ENCODE results near the gene CAMK2B.
A peak's percentile ranks its signal among the peaks of the same experiment; 100 is the strongest.

Gene CAMK2B

DNA sequence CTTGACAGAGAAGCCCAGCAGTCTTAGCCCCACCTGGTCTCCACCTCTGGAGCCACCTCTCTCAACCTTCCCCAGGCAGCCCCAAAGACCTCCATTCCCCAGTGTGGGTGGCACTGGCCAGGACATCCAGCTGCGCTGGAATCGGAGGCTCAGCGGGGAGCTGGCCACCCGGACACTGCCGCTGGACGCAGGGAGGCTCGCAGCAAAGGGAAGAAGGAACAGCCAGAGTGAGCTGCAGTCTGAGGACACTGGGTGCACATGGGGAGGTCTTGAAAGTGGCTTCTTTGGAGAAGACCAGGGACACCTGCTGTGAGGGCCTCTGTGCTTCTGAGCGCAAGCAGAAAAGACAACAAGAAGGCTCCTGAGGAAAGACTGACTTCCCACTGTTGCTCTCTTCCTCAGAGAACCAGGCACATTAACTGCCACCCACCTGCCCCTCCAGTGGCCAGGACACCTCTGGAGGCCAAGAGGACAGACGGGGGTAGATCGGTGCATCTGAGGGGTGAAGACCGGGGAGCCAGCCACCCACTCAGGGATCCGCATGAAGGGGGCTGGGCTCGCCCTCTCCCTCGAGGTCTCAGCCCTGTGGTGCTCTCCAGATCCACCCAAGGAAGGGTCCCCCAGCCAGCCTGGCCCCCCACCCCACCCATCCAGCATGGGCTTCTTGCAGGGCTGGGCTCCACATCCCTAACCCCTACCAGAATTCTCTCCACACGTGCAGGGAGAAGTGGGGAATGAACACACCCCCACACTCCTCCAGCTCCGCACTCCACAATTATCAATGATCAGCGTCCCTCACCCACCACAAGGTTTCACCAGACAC, 1.8 kb downstream of the CAMK2B start:
- H3K27ac ChIP-seq, result peak overlapping the region; percentile 10; the same call in 1 of the 2 replicates
- TF ChIP-seq, protein P1, sequence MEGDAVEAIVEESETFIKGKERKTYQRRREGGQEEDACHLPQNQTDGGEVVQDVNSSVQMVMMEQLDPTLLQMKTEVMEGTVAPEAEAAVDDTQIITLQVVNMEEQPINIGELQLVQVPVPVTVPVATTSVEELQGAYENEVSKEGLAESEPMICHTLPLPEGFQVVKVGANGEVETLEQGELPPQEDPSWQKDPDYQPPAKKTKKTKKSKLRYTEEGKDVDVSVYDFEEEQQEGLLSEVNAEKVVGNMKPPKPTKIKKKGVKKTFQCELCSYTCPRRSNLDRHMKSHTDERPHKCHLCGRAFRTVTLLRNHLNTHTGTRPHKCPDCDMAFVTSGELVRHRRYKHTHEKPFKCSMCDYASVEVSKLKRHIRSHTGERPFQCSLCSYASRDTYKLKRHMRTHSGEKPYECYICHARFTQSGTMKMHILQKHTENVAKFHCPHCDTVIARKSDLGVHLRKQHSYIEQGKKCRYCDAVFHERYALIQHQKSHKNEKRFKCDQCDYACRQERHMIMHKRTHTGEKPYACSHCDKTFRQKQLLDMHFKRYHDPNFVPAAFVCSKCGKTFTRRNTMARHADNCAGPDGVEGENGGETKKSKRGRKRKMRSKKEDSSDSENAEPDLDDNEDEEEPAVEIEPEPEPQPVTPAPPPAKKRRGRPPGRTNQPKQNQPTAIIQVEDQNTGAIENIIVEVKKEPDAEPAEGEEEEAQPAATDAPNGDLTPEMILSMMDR (conservative IDR thresholded peaks at IDR 0.05), result no peak
- TF ChIP-seq ZFX (IDR thresholded peaks at IDR 0.05), result no peak

DNA sequence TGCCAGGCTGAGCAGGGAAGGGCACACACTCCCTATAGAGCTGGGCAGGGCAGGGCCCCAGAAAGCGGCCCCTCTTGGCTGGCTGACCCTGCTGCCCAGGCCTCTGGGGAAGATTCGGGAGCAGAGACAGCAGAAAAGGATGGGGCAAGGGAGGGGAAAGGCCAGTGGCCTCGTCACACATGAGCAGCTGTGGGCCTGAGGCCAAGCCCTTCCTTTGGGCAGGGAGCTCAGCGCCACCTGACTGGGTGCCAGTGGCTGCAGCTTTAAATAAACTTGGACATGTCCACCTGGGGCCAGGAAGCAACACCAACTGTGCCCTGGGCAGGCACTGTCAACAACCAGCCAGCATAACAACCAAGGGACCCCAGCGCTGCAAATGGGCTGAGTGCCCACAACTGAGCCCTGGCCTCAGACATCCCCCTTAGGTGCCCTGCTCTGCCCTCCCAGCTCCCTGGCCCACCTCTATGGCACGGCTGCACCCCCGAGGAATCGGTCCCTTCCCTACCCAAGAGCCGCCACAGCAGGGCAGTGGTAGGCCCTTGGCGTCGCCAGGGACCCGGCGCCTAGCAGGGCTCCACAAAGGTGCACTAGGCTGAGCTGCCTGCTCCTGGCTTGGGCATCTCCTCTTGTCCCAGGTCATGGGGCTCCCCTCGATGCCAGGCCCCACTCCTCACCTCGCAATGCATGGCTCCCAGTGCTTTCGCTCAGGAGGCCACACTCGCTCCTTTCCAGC, 2.6 kb downstream of the CAMK2B start:
- H3K27ac ChIP-seq, result peak overlapping the region; percentile 10; the same call in 1 of the 2 replicates
- TF ChIP-seq, protein P1 (conservative IDR thresholded peaks at IDR 0.05), result no peak
- TF ChIP-seq ZFX (IDR thresholded peaks at IDR 0.05), result no peak

DNA sequence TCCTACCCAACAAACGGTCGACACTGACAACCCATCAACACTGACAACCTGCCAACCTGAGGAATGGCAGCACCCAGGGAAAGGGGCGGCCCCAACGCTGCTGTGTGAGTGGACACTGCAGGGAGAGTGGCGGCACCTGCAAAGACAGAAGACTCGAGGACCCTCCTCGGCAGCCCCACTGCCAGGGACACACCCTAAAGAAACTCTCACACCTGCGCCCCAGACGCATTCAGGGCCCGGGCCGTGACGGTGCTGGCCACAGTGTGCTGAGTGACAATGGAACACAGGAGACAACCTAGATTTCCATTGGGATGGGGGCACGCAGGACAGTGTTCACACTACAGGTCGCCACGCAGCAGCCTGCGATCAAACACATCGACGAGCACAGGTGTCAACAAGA, 3.6 kb downstream of the CAMK2B start:
- TF ChIP-seq, protein P1 (conservative IDR thresholded peaks at IDR 0.05), result no peak
- TF ChIP-seq ZFX (IDR thresholded peaks at IDR 0.05), result no peak
- H3K27ac ChIP-seq, result no peak overlapping the region

DNA sequence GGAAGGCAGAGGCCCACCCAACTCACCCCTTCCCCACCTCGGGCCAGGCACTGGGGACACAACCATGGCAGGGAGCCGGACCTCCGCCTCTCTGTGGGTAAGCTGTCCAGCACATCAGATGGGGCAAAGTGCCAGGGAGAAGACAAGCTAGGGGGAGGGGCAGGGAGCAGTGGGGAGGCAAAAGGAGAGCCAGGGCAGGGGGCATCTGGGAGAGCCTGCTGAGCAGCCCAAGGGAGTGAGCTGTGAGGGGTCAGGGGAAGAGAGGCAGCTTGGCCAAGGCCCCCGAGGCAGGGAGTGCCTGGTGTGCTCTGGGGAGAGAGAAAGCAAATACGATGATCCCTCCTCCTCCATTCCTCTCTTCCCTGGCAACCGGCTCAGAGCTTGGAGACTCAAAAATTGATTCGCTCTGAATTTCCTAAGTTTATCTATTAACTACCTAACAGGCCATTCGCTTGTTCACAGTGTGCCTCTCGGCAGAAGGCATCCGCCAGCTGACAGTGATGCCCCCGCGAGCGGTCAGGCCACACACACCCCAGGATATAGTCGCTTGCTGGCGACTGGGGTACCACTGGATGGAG, 4.5 kb downstream of the CAMK2B start:
- no peak for TF ChIP-seq ZFX (IDR thresholded peaks at IDR 0.05)
- TF ChIP-seq, protein P1 (conservative IDR thresholded peaks at IDR 0.05), result no peak
- no peak overlapping the region for H3K27ac ChIP-seq

DNA sequence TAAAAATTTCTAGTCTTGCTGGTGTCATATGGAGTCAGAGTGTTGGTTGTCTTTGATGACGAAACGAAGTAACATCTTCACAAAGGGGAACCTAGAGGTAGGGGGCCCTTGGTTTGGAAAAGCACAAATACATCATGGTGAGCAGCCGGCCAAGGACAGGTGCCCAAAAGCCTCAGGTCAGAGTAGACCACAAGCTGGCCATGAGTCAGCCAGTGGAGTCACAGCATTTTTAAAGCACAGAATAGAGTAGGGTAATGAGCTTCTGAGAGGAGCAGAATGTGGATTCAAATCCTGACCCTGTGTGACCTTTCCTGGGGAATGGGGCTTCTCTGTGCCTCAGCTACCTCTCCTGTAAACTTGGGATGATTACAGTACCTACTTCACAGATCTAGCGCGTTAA, 5.3 kb downstream of the CAMK2B start:
- H3K27ac ChIP-seq, result no peak overlapping the region
- TF ChIP-seq, protein P1 (conservative IDR thresholded peaks at IDR 0.05), result no peak
- no peak for TF ChIP-seq ZFX (IDR thresholded peaks at IDR 0.05)

DNA sequence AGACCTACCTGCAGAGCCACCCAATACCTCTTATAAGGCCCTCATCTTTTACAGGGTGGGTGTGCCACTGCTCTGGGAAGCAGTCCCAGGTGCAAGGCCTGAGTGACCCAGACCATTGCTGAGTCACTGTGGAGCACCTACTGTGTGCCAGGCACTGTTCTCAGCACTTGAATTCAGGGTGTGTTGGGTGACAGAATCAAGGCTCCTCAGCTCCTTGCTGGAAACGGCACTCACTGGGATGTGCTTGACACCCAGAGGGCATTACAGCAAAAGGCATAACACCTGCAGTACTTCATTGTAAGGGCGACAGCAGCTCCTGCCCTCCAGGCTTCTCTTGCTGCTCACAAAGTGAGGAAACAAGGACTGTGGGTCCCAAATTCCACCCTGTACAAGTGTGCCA, 7.1 kb downstream of the CAMK2B start:
- no peak overlapping the region for H3K27ac ChIP-seq
- no peak for TF ChIP-seq ZFX (IDR thresholded peaks at IDR 0.05)
- TF ChIP-seq, protein P1 (conservative IDR thresholded peaks at IDR 0.05), result no peak
